SK-N-DZ (cell line): ENCODE measurements around the gene INPP4B.
"Not testable (repeated sequence)": the region's sequence is repeated elsewhere in the genome, so short reads cannot be mapped to it uniquely, and the experiment has no call there.

Source experiments
- DNase-seq: peaks from one replicate; pipeline ENCODE4 v3.0.0-alpha.2; 2015; ENCODE audit warnings: low spot score

Gene INPP4B

GRCh38 chr4:142826503-142827241 lies 19.4 kb downstream of the INPP4B start:
- no peak for DNase-seq

DNA sequence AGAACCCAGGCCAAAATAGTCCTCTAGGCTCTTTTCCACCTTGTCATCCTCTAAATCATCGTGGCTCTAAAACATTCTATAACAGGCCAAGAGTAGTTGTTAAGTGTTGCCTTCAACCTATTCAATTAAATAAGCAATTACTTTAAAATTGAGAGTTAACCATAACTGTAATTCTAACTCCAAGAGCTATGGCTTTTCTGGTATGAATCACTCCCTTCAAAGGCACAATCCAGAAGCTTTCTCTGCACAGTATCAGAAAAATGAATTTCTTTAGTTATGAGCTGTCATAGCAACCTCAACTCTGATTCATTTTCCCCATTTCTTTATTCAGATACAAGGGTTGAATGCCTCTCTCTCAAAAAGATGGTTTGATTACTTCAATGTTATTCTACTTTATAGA lies 21.7 kb downstream of the INPP4B start:
- DNase-seq = no peak

DNA sequence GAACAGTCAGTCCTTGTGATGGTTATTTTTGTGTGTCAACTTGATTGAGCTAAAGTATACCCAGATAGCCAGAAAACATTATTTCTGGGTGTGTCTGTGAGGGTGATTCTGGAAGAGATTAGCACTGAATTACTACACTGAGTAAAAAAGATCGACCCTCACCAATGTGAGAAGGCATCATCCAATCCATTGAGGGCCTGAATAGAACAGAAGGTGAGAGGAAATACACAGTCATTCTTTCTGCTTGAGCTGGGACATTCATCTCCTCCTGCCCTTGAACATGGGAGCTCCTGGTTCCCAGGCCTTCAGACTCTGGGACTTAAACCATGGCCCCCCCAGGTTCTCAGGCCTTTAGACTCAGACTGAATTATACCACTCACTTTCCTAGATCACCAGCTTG lies 22.3 kb downstream of the INPP4B start:
- no peak for DNase-seq

GRCh38 chr4:142818476-142818875 lies 27.6 kb downstream of the INPP4B start:
- DNase-seq = no peak

DNA sequence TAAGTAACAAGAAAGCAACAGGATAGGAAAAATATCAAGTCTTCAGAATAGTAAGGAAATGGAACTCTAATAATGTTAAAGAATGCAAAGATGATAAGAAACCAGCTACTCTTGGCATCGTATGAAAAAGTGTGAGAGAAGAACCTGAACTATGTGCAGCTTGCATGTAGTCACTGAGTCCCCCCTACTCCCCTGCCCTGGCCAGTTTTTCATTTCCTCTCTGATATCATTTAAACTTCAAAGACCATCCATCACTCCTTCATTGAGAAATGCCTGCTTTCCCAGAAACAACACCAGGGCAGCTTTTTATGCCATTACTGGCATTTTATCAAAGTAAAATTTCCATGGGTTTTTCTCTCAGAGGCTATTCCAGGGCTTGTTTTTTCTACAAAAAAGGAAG lies 28.1 kb downstream of the INPP4B start:
- no peak for DNase-seq

GRCh38 chr4:142817442-142817841 lies 28.7 kb downstream of the INPP4B start:
- DNase-seq = no peak

DNA sequence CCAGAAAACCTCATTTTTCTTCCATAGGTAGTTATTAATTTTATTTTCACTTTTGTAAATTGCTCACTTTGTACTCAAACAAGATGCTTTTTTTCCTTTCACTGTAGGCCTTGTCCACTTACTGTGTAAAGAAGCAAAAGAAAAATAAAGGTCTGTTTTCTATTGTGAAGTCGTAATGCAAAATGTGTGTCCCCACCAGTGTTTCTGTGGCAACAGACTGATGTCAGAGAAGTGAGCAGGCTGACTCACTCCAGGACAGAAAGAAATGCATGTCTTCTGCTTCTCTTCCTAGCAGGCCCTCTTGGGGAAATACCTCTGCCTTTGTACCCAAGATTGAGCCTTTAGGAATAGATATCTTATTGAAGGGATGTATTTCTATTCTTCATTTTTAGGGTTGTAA lies 30.3 kb downstream of the INPP4B start:
- DNase-seq = no peak

DNA sequence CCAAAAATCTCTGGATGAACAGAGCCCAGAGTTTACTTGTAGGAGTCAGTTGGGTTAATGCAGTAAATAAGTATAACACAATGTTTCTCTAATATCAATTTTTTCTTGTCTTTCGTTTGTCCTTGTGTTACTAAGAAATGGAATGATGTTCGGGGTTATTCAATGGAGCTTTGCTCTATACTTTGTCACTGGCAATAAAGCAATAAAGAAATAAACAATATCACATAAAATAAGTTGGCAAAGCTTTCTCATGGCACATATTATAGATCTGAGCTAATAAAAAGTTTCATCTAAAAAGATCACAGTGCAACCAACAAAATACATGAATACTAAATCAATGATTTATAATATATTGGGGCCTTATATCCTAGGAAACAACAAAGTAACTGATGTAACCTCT lies 32.7 kb downstream of the INPP4B start:
- DNase-seq = no peak

GRCh38 chr4:142812091-142812490 lies 34.0 kb downstream of the INPP4B start:
- no peak for DNase-seq

DNA sequence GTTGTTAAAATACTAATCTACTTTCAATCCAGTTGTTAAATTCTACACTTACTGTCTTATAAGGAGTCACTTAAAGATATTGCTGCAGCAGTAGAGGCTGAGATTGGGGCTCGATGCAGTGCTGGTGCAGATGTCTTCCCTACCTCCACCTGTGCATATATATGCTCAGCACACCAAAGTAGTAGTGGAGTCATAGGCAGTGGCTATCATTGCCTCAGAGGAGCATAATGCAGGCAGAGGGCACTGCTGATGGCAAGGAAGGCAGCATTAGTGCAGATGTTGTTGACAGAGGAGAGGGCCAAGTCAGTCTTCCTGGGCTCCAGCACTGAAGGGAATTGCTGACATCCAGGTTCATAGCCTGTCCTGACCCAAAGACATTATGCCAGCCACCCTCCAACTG lies 35.1 kb downstream of the INPP4B start:
- DNase-seq = no peak

DNA sequence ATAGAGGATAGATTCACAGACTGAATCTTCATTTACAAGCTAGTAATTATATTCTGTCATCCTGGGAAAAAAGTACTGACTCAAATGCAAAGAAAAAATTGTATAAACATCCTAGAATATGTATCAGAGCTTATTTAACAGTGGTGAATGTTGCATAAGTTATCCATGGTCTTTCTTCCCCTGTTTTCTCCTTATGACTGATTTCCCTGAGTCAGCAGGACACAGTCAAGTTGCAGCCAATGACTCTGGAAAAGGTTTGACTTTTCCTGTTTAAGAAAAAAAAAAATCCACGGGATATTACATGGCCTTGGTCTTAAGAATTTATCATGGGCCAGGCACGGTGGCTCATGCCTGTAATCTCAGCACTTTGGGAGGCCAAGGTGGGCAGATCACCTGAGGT lies 36.5 kb downstream of the INPP4B start:
- no peak for DNase-seq

GRCh38 chr4:142803879-142804278 lies 42.2 kb downstream of the INPP4B start:
- not testable (repeated sequence) for DNase-seq

DNA sequence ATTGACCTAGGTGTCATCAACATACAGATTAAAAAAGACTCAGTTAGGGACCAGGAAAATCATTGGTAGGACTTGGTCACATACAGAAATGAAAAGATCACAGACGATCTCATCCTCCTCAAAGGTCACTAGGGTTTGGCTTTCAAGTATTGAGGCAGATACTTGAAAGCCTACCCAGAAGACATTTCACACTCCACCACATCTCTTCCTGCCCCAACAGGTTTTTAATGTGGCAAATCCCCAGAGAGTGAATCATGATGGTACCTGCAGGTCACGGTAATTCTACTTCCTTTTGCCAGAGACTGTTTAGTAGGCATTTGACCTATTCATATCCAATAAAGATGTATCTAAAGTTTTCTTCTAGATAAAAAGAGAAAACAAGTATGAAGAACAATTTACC lies 44.1 kb downstream of the INPP4B start:
- DNase-seq = no peak

- no peak for DNase-seq
Observed at GRCh38 chr4:142781114-142781513, 65.0 kb downstream of the INPP4B start.

- DNase-seq = no peak
Observed at GRCh38 chr4:142778900-142779299, 67.2 kb downstream of the INPP4B start.

DNA sequence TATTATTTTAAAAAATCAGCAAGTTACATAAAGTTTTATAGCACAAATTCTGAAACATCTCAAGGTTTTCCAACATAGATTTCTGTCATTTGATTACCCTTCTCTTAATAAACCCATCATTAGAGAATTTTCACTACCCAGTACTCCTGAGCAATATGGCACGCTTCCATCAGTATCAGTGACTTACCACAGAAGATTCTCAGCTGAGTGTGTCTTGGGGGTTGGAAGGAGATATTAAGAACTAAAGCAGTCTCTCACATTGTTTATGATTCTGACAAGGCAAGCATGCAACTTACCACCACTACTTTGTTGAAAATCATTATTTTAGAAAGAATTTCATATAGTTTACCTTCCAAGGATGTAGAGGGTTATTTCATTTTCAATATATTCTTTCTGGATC lies 67.7 kb downstream of the INPP4B start:
- no peak for DNase-seq

DNA sequence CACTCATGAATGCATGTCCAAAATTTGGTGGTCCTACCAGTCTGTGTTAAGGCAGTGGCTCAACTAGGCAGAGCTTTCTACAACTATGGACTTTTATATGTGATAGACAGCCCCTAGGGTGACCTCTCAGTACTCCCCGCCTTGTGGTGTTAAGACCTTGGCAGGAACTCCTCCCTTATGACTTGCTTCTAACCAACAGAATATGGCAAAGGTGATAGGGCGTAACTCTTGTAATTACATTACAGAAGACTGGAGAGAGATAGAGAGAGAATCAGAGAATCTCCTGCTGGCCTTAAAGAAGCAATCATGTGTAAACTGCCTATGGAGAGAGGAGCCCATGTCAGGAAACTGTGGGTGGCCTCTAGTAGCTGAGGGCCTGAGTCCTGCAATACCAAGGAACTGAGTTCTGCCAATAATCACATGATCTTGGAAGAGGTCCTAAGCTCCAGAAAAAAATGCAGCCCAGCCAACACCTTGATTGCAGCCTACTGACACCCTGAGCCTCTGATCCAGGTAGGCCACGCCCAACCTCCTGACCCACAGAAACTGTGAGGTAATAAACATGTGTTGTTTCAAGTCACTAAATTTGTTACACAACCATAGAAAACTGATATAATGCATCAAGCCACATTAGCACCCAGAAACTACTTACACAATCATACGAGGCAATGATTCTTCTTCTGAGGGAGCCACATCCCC lies 68.9 kb downstream of the INPP4B start:
- DNase-seq = no peak

- DNase-seq = no peak
Observed at GRCh38 chr4:142776026-142776425, 70.1 kb downstream of the INPP4B start.

DNA sequence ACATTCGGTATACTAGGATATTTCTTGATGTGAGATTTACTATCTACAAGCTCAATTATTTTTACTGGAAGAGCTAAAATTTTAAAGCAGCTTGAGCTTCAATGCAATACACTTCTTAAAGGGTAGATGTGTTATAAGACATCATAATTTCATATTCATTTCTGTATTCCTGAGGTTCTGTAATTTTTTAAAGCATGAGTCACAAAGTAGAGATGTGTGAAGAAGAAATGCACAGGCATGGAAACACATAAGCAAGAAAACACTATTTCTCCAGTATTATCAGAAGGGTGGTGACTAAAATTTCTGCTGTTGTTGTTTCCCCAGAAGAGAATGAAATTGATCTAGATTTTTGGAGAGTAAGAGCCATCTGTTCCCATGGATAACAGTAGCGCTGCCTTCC lies 72.6 kb downstream of the INPP4B start:
- DNase-seq = no peak

DNA sequence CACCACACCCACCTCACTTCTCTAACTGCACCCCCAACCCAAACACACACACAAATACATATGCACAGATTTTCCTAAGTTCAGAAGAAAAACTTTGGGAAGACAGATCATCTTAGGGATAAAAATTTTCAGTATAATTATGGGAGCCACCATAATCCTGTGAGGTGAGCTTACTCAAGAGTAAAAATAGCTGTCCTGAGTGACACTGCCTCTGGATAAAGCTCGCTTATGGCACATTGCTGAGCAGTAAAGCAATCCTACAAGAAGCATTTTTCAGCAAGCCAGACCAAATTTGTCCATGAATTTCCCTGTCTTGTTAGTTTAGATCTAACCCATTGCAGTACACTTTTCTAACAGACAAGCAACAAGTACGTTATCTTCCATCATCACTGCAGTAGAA lies 83.8 kb downstream of the INPP4B start:
- no peak for DNase-seq

- DNase-seq = no peak
Observed at GRCh38 chr4:142752202-142752786, 93.8 kb downstream of the INPP4B start.

GRCh38 chr4:142743121-142743825 lies 102.8 kb downstream of the INPP4B start:
- DNase-seq = no peak
